ENCODE results near the gene CFAP251. TPM values are rescaled to one million over a fixed set of nuclear protein-coding genes. Genes with fewer than 3 reads are reported as not detected.

CFAP251 gene
- polyA plus RNA-seq, 3 donors: 0.08 to 0.17 TPM; not detected in 1

DNA sequence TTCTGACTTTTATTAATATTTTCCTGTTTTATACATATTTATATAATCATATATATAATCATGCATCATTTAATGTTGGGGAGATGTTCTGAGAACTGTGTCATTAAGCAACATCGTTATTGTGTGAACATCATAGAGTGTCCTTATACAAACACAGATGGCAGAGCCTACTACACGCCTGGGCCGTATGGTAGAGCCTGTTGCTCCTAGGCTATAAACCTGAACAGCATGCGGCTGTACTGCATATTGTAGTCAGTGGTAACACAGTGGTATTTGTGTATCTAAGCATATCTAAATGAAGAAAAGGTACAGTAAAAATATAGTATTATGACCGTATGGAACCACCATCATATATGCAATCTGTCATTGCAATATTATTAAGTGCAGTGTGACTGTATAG is 58.6 kb downstream of the CFAP251 start:
- H3K27me3 Mint-ChIP-seq (ENCODE audit: low read depth in 3 of 3): peaks cover 0 to 3% (median 2%) of the 10 kb centered on the region in 3 donors
- no peak overlapping the region for H3K27ac Mint-ChIP-seq
- no peak for DNase-seq
- H2AFZ ChIP-seq (ENCODE audit: insufficient read depth, low read depth, low read length, poor library complexity, severe bottlenecking): no peak overlapping the region
- H3K4me3 Mint-ChIP-seq: no peak overlapping the region
- no peaks in the 10 kb centered on the region for H3K36me3 ChIP-seq (replicated peaks in 1 of 2; ENCODE audit: control insufficient read depth in 1 of 2, insufficient read depth in 2 of 2, low read length in 2 of 2)
- H3K36me3 Mint-ChIP-seq: no peaks in the 10 kb centered on the region
- no peak overlapping the region for H3K4me3 ChIP-seq (replicated peaks in 1 of 3; ENCODE audit: low read depth in 2 of 3, low read length in 3 of 3)
- no peak overlapping the region for H3K27ac ChIP-seq (ENCODE audit: low read depth in 1 of 2, low read length in 2 of 2)
- 100% methylated on average over 1 of the region's 5 CpGs for WGBS (ENCODE audit: insufficient coverage)
- no peaks in the 10 kb centered on the region for H4K20me1 ChIP-seq (ENCODE audit: insufficient read depth, low read length)
- H3K79me2 ChIP-seq (ENCODE audit: insufficient read depth, low read length): no peaks in the 10 kb centered on the region
- TF ChIP-seq, protein P1, sequence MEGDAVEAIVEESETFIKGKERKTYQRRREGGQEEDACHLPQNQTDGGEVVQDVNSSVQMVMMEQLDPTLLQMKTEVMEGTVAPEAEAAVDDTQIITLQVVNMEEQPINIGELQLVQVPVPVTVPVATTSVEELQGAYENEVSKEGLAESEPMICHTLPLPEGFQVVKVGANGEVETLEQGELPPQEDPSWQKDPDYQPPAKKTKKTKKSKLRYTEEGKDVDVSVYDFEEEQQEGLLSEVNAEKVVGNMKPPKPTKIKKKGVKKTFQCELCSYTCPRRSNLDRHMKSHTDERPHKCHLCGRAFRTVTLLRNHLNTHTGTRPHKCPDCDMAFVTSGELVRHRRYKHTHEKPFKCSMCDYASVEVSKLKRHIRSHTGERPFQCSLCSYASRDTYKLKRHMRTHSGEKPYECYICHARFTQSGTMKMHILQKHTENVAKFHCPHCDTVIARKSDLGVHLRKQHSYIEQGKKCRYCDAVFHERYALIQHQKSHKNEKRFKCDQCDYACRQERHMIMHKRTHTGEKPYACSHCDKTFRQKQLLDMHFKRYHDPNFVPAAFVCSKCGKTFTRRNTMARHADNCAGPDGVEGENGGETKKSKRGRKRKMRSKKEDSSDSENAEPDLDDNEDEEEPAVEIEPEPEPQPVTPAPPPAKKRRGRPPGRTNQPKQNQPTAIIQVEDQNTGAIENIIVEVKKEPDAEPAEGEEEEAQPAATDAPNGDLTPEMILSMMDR (IDR thresholded peaks at IDR 0.05): no peak
- no peaks in the 10 kb centered on the region for H3K27me3 ChIP-seq (ENCODE audit: control insufficient read depth in 2 of 2, insufficient read depth in 2 of 2, low read length in 2 of 2)
- H3K4me1 Mint-ChIP-seq: peaks cover 21% of the 10 kb centered on the region
- peaks cover 5 to 7% of the 10 kb centered on the region in 2 donors for H3K9me3 ChIP-seq (replicated peaks in 1 of 2; ENCODE audit: control insufficient read depth in 1 of 2, insufficient read depth in 1 of 2, low read length in 2 of 2)
- H3K9me3 Mint-ChIP-seq: peaks cover 6 to 16% (median 13%) of the 10 kb centered on the region in 7 donors
- H3K4me1 ChIP-seq (ENCODE audit: control insufficient read depth in 1 of 2, insufficient read depth in 2 of 2, low read length in 2 of 2): peaks cover 21 to 27% of the 10 kb centered on the region in 2 donors
- H3K9ac ChIP-seq (ENCODE audit: insufficient read depth, low read length, poor library complexity, severe bottlenecking): no peak overlapping the region
- intact Hi-C loops (cut with micrococcal nuclease): no loop called here
- H3K4me2 ChIP-seq (replicated peaks; ENCODE audit: extremely low read depth, low read length, poor library complexity, severe bottlenecking): no peak overlapping the region

DNA sequence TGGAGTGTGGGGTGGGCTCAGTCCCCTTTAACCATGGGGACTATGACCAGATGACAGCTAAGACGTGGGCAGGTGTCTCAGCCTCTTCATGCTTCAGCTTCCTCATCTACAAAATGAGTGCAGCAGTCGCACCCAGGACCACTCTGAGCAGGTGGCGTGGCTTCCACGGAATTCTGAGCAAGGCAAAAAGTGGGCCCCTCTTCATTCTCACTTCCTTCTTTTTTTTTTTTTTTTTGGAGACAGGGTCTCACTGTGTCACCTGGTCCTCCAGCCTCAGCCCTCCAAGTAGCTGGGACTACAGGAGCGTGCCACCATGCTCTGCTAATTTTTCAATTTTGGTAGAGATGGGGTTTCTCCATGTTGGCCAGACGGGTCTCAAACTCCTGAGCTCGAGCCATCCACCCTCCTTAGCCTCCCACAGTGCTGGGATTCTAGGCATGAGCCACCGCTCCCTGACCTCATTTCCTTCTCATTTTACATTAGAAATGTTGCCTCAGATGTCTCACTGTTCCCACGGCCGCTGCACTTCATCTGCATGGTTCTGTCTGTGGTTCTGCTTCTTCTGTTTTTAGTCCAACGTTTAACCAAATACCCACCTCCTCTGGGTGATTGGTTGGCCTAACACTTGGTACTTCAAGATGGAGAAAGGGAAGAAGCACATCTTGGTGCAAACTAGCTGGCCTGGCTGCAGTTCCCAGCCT is 61.9 kb downstream of the CFAP251 start:
- H3K4me2 ChIP-seq (replicated peaks; ENCODE audit: extremely low read depth, low read length, poor library complexity, severe bottlenecking): peak overlapping the region; percentile 45
- WGBS (ENCODE audit: insufficient coverage): 6% methylated on average over 5 of the region's 11 CpGs

More for the DNA sequence above, 61.9 kb downstream of the CFAP251 start:
- Mint-ChIP-seq H3K27ac (peak overlapping the region; percentile 84 to 96 (median 94)), H3K27me3 (ENCODE audit: low read depth in 3 of 3) (peaks cover 0 to 5% (median 4%) of the 10 kb centered on the region in 3 donors), H3K4me3 (peak overlapping the region; percentile 58 to 72), H3K4me1 (peaks cover 38% of the 10 kb centered on the region), H3K36me3 (no peaks in the 10 kb centered on the region), H3K9me3 (no peaks in the 10 kb centered on the region)
- Histone ChIP-seq H3K9me3 (replicated peaks in 1 of 2; ENCODE audit: control insufficient read depth in 1 of 2, insufficient read depth in 1 of 2, low read length in 2 of 2) (no peaks in the 10 kb centered on the region), H3K27ac (ENCODE audit: low read depth in 1 of 2, low read length in 2 of 2) (peak overlapping the region; percentile 58 to 79), H3K36me3 (replicated peaks in 1 of 2; ENCODE audit: control insufficient read depth in 1 of 2, insufficient read depth in 2 of 2, low read length in 2 of 2) (no peaks in the 10 kb centered on the region), H3K27me3 (ENCODE audit: control insufficient read depth in 2 of 2, insufficient read depth in 2 of 2, low read length in 2 of 2) (no peaks in the 10 kb centered on the region), H3K9ac (ENCODE audit: insufficient read depth, low read length, poor library complexity, severe bottlenecking) (no peak overlapping the region), H2AFZ (ENCODE audit: insufficient read depth, low read depth, low read length, poor library complexity, severe bottlenecking) (peak overlapping the region; percentile 59), H3K4me1 (ENCODE audit: control insufficient read depth in 1 of 2, insufficient read depth in 2 of 2, low read length in 2 of 2) (peaks cover 42 to 46% of the 10 kb centered on the region in 2 donors), H4K20me1 (ENCODE audit: insufficient read depth, low read length) (no peaks in the 10 kb centered on the region), H3K79me2 (ENCODE audit: insufficient read depth, low read length) (no peaks in the 10 kb centered on the region), H3K4me3 (replicated peaks in 1 of 3; ENCODE audit: low read depth in 2 of 3, low read length in 3 of 3) (peak overlapping the region in 1 of 3 experiments; percentile 44)
- peak; percentile 84 to 89 (median 85) for DNase-seq
- TF ChIP-seq, protein P1 (IDR thresholded peaks at IDR 0.05): no peak
- intact Hi-C loops (cut with micrococcal nuclease): no loop called here

Data from CD14-positive monocyte (primary cell).